Measurements from ENCODE around the gene UTP18. TPM values are rescaled to one million over a fixed set of nuclear protein-coding genes. Genes with fewer than 3 reads are reported as not detected.
"Not testable (repeated sequence)": the region's sequence is repeated elsewhere in the genome, so short reads cannot be mapped to it uniquely, and the experiment has no call there.

Gene UTP18
- total RNA-seq, 1 experiment from 2014 or later = 107 TPM

DNA sequence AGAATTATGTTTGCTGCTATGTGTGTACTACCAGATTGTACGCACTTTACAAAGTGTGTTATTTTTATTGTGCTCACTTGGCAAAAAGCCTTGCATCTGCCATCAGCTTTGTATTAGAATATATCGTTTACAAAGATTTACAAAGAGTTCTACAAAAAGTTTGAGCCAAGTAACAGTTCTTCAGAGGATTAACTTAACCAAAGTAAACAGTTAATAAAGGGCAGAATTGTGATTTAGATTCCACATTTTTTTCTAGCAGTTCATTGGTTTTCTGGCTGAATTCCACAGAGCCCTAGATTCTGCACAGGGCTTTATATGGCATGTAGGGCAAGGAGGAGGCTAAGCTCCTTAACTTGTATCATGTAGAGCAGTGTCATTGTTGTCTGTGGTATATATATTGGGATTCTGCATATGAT is 29.4 kb downstream of the UTP18 start:
- TF ChIP-seq CTCF (conservative IDR thresholded peaks at IDR 0.05; ENCODE audit: low read depth, low read length) (no peak), EZH2 (IDR thresholded peaks at IDR 0.05; ENCODE audit: borderline replicate concordance, low read depth, low read length, poor library complexity, severe bottlenecking) (no peak)
- no peaks in the 10 kb centered on the region for H3K4me1 ChIP-seq (ENCODE audit: insufficient read depth, low read length, poor library complexity, severe bottlenecking)
- no peaks in the 10 kb centered on the region for H3K27me3 ChIP-seq (replicated peaks; ENCODE audit: insufficient read depth, low read depth, low read length, poor library complexity)
- no peaks in the 10 kb centered on the region for H3K9me3 ChIP-seq (ENCODE audit: low read depth, low read length, poor library complexity, severe bottlenecking)
- no peak for DNase-seq (ENCODE audit: low spot score)
- H3K4me3 ChIP-seq (ENCODE audit: low read depth, low read length, poor library complexity, severe bottlenecking) = no peak overlapping the region
- intact Hi-C loops (cut with micrococcal nuclease; ENCODE audit: unreplicated experiment) = loop anchor here (10.0 kb wide), 2 partner anchors 245 to 815 kb away; no protein-coding TSS in a partner anchor
- no TSS peak for BruUV-seq (replicated peaks)
- ChIA-PET POLR2A (ENCODE audit: low non-redundant PET) (interaction anchor here (0.7 kb wide), 1 partner anchor 1651 kb away, joined by 4 read pairs; no protein-coding TSS in a partner anchor), CTCF (no interaction called here)
- no peak overlapping the region for H3K27ac ChIP-seq (ENCODE audit: low read depth, low read length, poor library complexity, severe bottlenecking)
- peaks cover 71% of the 10 kb centered on the region for H3K36me3 ChIP-seq (ENCODE audit: insufficient read depth, low read length, poor library complexity, severe bottlenecking)

DNA sequence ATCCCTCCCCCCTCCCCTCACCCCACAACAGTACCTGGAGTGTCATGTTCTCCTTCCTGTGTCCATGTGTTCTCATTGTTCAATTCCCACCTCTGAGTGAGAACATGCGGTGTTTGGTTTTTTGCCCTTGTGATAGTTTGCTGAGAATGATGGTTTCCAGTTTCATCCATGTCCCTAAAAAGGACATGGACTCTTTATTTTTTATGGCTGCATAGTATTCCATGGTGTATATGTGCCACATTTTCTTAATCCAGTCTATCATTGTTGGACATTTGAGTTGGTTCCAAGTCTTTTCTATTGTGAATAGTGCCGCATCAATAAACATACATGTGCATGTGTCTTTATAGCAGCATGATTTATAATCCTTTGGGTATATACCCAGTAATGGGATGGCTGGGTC is 34.0 kb downstream of the UTP18 start:
- POLR2A ChIA-PET (ENCODE audit: low non-redundant PET); H3K9me3 ChIP-seq (ENCODE audit: low read depth, low read length, poor library complexity, severe bottlenecking); BruUV-seq (replicated peaks); H3K27me3 ChIP-seq (replicated peaks; ENCODE audit: insufficient read depth, low read depth, low read length, poor library complexity); CTCF ChIA-PET; H3K4me1 ChIP-seq (ENCODE audit: insufficient read depth, low read length, poor library complexity, severe bottlenecking); H3K27ac ChIP-seq (ENCODE audit: low read depth, low read length, poor library complexity, severe bottlenecking); H3K4me3 ChIP-seq (ENCODE audit: low read depth, low read length, poor library complexity, severe bottlenecking); DNase-seq (ENCODE audit: low spot score): not testable (repeated sequence)
- peaks cover 30% of the 10 kb centered on the region for H3K36me3 ChIP-seq (ENCODE audit: insufficient read depth, low read length, poor library complexity, severe bottlenecking)
- intact Hi-C loops (cut with micrococcal nuclease; ENCODE audit: unreplicated experiment) = loop anchor here (10.0 kb wide), 2 partner anchors 240 to 810 kb away; no protein-coding TSS in a partner anchor

- intact Hi-C loops (cut with micrococcal nuclease; ENCODE audit: unreplicated experiment) = loop anchor here (10.0 kb wide), 2 partner anchors 236 to 806 kb away; no protein-coding TSS in a partner anchor
- Histone ChIP-seq H3K27me3 (replicated peaks; ENCODE audit: insufficient read depth, low read depth, low read length, poor library complexity) (no peaks in the 10 kb centered on the region), H3K9me3 (ENCODE audit: low read depth, low read length, poor library complexity, severe bottlenecking) (no peaks in the 10 kb centered on the region), H3K4me1 (ENCODE audit: insufficient read depth, low read length, poor library complexity, severe bottlenecking) (no peaks in the 10 kb centered on the region), H3K36me3 (ENCODE audit: insufficient read depth, low read length, poor library complexity, severe bottlenecking) (peaks cover 5% of the 10 kb centered on the region), H3K4me3 (ENCODE audit: low read depth, low read length, poor library complexity, severe bottlenecking) (no peak overlapping the region), H3K27ac (ENCODE audit: low read depth, low read length, poor library complexity, severe bottlenecking) (no peak overlapping the region)
- TF ChIP-seq EZH2 (IDR thresholded peaks at IDR 0.05; ENCODE audit: borderline replicate concordance, low read depth, low read length, poor library complexity, severe bottlenecking) (no peak), CTCF (conservative IDR thresholded peaks at IDR 0.05; ENCODE audit: low read depth, low read length) (peak; percentile 82)
- ChIA-PET POLR2A (ENCODE audit: low non-redundant PET) (no interaction called here), CTCF (interaction anchor here (0.6 to 1.3 kb wide), 2 partner anchors 35 to 237 kb away, joined by 3 to 4 read pairs; no protein-coding TSS in a partner anchor)
- no TSS peak for BruUV-seq (replicated peaks)
- DNase-seq (ENCODE audit: low spot score) = peak; percentile 68
Measured at GRCh38 chr17:51298508-51299371, 38.4 kb downstream of the UTP18 start.

Measured in A673 (cell line).